Activated T-cell treated with anti-CD3 and anti-CD28 coated beads, Interleukin-2, amount 50 U/mL, for 48 hours (primary cell): Measurements from ENCODE around the gene CNIH1.
"Not testable (repeated sequence)": the region's sequence is repeated elsewhere in the genome, so short reads cannot be mapped to it uniquely, and the experiment has no call there.

Experiments used
- DNase-seq, 2 experiments: peaks; one replicate each; pipeline ENCODE4 v3.0.0-alpha.2; 2020

The CNIH1 gene

GRCh38 chr14:54465654-54466053, 24.5 kb upstream of the CNIH1 start:
- no peak for DNase-seq

DNA sequence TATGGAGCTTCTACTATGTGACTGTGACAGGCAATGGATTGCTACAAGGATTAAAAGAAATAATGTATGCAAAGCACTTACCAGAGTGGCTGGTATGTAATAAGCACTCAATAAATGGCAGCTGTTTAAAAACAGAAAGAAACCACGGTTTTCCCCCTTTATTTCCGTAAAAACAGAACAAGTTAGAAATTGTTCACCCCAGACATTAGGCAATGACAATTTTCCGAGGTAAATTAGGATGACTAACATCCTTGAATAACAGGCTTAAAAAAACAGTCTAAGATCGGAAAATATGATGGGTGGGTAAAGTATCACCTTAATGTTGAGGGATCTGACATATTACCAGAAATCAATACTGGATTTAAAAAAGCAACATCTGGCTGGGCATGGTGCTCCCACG, 20.9 kb upstream of the CNIH1 start:
- no peak for DNase-seq

- no peak for DNase-seq
Observed at GRCh38 chr14:54459106-54459505, 17.9 kb upstream of the CNIH1 start.

- not testable (repeated sequence) for DNase-seq
Observed at GRCh38 chr14:54458536-54458935, 17.4 kb upstream of the CNIH1 start.

- no peak for DNase-seq
Observed at GRCh38 chr14:54457609-54457996, 16.4 kb upstream of the CNIH1 start.

DNA sequence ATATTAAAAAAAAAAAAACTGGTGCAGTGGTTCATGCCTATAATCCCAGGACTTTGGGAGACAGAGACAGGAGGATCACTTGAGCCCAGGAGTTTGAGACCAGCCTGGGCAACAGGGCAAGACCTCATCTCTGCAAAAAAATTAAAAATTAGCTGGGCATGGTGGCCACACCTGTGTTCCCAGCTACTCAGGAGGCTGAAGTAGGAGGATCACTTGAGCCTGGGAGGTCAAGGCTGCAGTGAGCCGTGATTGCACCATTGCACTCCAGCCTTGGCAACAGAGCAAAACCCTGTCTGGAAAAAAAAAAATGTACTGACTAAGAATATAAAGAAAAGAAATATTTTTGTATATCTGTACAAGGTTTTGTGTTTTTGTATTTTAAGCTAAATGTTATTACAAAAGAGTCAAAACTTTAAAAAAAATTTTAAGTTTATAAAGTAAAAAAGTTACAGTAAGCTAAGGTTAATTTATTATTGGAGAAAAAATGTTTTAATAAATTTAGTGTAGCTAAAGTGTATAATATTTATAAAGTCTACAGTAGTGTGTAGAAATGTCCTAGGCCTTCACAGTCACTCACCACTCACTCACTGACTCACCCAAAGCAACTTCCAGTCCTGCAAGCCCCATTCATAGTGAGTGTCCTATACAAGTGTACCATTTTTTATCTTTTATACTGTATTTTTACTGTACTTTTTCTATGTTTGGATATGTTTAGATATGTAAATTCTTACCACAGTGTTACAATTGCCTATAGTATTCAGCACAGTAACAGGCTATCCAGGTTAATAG, 15.8 kb upstream of the CNIH1 start:
- DNase-seq: not testable (repeated sequence)

- no peak for DNase-seq
Observed at GRCh38 chr14:54455363-54455762, 14.2 kb upstream of the CNIH1 start.

DNA sequence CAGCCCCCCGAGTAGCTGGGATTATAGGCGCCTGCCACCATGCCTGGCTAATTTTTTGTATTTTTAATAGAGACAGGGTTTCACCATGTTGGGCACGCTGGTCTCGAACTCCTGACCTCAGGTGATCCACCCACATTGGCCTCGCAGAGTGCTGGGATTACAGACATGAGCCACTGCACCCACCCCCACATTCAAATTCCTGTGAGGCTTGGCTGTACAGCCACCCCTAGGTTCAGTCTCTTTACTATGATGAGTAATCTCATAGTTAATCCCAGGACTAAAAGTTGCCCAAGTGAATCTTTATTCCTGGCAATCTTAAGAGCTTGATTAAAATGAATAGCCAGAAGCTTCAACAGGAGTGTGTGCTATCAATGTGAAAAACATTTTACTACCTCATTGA, 12.8 kb upstream of the CNIH1 start:
- not testable (repeated sequence) for DNase-seq

GRCh38 chr14:54453252-54453651, 12.1 kb upstream of the CNIH1 start:
- DNase-seq: no peak

GRCh38 chr14:54451961-54452360, 10.8 kb upstream of the CNIH1 start:
- DNase-seq: no peak

DNA sequence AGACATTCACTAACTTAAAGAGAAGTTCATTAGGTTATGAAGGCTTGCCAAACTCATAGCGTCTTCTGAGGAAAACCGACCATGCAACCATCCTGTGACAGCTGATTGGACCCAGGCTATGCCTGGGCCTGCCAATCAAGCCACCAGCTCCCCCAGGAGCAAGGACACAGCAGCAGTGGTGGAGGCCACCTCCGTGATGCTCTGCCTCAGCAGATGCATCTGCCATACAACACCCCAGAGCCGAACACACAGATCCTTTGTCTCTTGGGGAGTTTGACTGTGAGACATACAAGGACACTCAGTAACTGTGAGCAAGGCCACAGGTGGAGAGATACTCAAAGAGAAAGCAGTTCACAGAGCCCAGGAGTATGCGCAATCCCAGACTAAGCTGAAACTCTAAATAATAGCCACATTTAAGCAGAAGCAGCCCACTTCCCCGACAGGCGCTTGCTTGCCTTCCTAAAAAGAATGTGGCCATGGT, 10.0 kb upstream of the CNIH1 start:
- no peak for DNase-seq

DNA sequence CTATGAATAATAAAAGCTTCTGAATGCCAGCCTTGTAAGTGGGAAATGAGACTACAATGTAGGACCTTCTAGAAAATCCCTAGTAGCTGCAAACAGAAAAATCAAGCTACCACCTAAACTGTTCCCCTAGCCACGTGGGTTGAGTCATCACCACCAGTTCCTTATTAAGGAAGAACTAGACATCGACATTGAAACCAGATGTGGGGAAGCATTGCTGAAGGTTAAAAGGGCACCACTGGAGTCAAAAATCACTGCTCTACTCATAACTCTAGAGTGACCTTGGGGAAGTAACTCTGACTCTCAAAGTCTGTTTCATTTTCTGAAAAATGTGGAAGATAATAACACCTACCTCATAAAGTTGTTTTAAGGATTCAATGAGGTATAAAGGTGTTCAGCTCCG, 9.4 kb upstream of the CNIH1 start:
- no peak for DNase-seq

GRCh38 chr14:54447231-54447692, 6.1 kb upstream of the CNIH1 start:
- DNase-seq: no peak

- DNase-seq: no peak
Observed at GRCh38 chr14:54446161-54446693, 5.1 kb upstream of the CNIH1 start.

DNA sequence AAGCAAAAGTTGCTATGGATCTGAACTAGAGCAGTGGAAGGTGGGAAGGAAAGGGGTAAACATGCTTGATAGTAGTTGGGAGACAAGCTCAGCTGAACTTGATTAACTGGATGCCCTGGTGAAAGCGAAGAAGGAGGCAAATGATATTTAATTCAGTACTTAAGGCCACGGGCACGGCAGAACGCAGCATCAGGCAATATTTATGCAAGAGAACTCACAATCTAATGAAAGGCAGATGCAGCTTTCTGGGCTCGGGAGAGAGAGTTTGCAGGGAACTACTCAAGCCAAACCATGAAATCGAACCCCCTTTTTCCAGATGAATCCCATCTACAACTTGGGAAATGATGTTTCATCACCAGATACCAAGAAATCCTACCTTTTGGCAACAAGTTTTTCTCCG, 3.5 kb upstream of the CNIH1 start:
- no peak for DNase-seq

DNA sequence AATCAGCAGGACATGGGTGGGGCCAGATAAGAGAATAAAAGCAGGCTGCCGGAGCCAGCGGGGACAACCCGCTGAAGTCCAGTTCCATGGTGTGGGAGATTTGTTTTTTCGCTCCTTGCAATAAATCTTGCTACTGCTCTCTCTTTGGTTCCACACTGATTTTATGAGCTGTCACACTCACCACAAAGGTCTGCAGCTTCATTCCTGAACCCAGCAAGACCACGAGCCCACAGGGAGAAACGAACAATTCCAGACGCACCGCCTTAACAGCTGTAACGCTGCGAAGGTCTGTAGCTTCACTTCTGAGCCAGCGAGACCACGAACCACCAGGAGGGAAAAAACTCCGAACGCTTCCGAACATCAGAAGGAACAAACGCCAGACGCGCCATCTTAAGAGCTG, 2.8 kb upstream of the CNIH1 start:
- DNase-seq: no peak

GRCh38 chr14:54442961-54443360, 1.8 kb upstream of the CNIH1 start:
- DNase-seq: not testable (repeated sequence)

- DNase-seq: no peak
Observed at GRCh38 chr14:54440476-54440872, 700 bp downstream of the CNIH1 start.

GRCh38 chr14:54440037-54440436, 1.1 kb downstream of the CNIH1 start:
- no peak for DNase-seq

DNA sequence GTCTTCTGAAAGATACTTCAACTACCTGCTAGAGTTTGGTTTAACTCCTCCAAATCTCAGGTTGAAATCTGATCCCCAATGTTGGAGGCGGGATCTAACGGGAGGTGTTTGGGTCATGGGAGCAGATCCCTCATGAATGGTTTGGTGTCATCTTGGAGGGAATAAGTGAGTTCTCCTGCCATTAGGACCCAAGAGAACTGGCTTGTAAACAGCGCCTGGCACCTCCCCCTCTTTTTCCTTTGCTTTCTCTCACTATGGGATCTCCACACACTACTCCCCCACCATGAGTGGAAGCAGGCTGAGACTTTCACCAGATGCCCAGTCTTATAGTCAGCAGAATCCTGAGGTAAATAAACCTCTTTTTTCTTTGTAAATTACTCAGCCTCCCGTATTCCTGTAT, 2.5 kb downstream of the CNIH1 start:
- no peak for DNase-seq

- DNase-seq: not testable (repeated sequence)
Observed at GRCh38 chr14:54437954-54438353, 3.2 kb downstream of the CNIH1 start.

DNA sequence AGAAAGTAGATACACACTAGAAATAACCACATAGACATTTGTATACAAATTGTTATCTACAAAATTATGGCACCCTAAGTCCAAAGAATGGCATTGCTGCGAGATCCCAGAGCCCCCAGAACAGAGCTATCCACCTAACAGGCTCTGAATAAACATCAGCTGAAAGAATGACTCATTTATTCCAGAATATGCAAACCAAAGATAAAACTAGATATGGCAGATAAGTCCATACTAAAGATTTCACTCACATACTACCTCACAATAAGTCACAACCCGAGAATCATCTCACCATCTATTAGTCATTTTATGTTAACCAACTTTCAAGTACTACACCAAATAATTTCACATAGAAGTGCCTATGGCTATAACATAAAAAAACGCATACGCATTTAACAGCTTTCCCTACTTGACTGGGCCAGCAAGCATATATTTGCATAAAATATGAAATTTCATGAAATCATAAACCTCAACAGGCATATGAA, 5.6 kb downstream of the CNIH1 start:
- DNase-seq: no peak

- no peak for DNase-seq
Observed at GRCh38 chr14:54428527-54428926, 12.6 kb downstream of the CNIH1 start.

DNA sequence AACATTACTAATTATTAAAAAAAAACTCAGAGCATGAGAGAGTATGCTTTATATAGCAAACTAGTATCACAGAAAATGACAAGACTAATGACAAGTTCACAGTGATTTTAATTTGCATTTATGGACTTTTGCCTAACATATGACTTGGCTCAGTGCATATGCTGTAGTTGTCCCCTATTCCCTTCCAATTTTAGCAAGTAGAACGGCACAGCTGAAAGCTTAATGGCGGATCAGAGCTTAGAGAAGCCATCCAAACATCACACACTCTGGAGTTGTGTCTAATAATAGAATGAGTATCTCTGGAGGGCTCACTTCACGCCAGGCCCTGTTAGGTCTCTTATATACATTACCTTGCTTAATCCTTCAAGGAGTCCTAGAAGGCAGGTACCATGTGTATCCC, 13.3 kb downstream of the CNIH1 start:
- DNase-seq: no peak
